ENCODE results near the gene LRBA. TPM values are rescaled to one million over a fixed set of nuclear protein-coding genes. Genes with fewer than 3 reads are reported as not detected.

LRBA gene
- total RNA-seq, 2 donors from 2014 or later: 50.1 to 59.9 TPM

DNA sequence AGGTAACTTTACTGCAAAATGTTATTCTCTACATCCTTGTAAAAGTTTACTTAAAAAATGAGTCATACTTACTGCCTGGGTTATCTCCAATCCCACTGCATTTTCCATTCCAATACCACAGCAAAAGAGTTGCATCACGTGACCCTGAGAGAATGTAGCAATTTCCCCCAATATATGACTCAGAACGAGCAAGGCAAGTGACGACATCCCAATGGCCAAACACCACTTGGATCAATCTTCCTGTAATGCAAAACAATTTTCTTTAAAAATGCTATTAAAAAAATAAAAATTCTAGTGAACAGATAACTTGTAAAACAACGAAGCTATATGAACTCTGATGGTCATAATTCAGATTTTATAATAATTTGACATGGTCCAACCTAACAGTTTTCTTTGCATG, 712.5 kb downstream of the LRBA start:
- no peak overlapping the region for H3K27ac ChIP-seq
- H3K4me3 ChIP-seq: no peak overlapping the region
- DNase-seq (peak in 2 of 4 donors; percentile 44 to 53), ATAC-seq (peak; percentile 71)
- intact Hi-C loops (cut with DNase I): no loop called here
- WGBS, 2 donors: 60 to 70% methylated on average over 4 of the region's 4 CpGs
- no peaks in the 10 kb centered on the region for H3K36me3 ChIP-seq (replicated peaks in 1 of 2; ENCODE audit: insufficient read depth in 1 of 2, low read depth in 2 of 2)
- peaks cover 10% of the 10 kb centered on the region for H3K4me1 ChIP-seq
- H3K9me3 ChIP-seq: no peaks in the 10 kb centered on the region
- no peak for TF ChIP-seq POLR2A (IDR thresholded peaks at IDR 0.05)
- TF ChIP-seq, protein P1, sequence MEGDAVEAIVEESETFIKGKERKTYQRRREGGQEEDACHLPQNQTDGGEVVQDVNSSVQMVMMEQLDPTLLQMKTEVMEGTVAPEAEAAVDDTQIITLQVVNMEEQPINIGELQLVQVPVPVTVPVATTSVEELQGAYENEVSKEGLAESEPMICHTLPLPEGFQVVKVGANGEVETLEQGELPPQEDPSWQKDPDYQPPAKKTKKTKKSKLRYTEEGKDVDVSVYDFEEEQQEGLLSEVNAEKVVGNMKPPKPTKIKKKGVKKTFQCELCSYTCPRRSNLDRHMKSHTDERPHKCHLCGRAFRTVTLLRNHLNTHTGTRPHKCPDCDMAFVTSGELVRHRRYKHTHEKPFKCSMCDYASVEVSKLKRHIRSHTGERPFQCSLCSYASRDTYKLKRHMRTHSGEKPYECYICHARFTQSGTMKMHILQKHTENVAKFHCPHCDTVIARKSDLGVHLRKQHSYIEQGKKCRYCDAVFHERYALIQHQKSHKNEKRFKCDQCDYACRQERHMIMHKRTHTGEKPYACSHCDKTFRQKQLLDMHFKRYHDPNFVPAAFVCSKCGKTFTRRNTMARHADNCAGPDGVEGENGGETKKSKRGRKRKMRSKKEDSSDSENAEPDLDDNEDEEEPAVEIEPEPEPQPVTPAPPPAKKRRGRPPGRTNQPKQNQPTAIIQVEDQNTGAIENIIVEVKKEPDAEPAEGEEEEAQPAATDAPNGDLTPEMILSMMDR (IDR thresholded peaks at IDR 0.05): no peak
- no peaks in the 10 kb centered on the region for H3K27me3 ChIP-seq

DNA sequence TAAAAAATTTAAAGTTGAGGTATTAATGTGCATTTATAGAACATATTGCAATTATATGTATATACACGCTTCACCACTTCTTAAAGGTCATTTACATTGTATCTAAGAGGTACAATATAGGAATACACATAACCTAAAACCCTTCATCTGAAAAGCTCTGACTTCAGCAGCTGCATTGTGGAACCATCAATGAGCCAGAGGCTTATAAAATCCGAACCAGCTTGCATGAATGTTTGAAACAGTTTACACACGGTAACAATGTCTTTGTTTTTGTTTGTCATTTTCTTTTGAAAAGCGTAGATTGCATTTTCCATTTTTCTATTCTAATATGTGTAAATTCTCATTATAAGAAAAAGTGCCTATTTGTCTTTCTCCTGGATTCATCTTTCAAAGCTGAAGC, 715.3 kb downstream of the LRBA start:
- H3K4me1 ChIP-seq: no peaks in the 10 kb centered on the region
- H3K4me3 ChIP-seq: no peak overlapping the region
- intact Hi-C loops (cut with DNase I): no loop called here
- 89 to 97% methylated on average over 4 of the region's 4 CpGs for WGBS, 2 donors
- H3K27me3 ChIP-seq: no peaks in the 10 kb centered on the region
- no peak for DNase-seq
- no peak for ATAC-seq
- no peaks in the 10 kb centered on the region for H3K36me3 ChIP-seq (replicated peaks in 1 of 2; ENCODE audit: insufficient read depth in 1 of 2, low read depth in 2 of 2)
- no peaks in the 10 kb centered on the region for H3K9me3 ChIP-seq
- TF ChIP-seq, protein P1 (IDR thresholded peaks at IDR 0.05): no peak
- TF ChIP-seq POLR2A (IDR thresholded peaks at IDR 0.05): no peak
- no peak overlapping the region for H3K27ac ChIP-seq

DNA sequence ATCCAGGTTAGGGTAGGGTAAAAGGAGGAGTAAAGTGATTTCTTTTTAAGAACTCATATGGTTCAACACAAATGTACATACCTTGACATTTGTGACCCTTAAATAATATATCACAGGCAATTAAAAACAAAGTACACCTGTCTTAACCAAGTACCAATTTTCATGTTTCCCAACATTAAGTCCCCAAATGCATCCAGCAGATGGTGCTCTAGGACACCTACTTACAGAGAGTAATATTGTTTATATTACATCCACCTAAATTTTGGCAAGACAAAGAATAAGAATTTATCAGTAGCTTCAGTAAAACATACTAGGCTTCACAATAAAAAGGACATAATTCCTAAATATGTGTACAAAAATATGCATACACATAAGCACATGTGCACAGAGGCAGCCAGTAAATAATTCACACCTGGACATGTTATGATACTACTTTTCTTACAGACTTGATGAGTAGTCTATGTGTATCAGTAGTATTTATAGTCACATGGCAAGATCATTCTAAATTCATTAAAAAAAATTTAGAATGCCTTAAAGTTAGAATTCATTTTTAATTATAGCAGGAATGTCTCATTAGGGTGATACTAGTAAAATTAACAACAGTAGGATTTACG, 717.1 kb downstream of the LRBA start:
- no peaks in the 10 kb centered on the region for H3K36me3 ChIP-seq (replicated peaks in 1 of 2; ENCODE audit: insufficient read depth in 1 of 2, low read depth in 2 of 2)
- WGBS, 2 donors: 89 to 91% methylated on average over 1 of the region's 1 CpG
- H3K4me1 ChIP-seq: no peaks in the 10 kb centered on the region
- no peaks in the 10 kb centered on the region for H3K27me3 ChIP-seq
- H3K9me3 ChIP-seq: no peaks in the 10 kb centered on the region
- intact Hi-C loops (cut with DNase I): no loop called here
- H3K27ac ChIP-seq: no peak overlapping the region
- ATAC-seq (no peak), DNase-seq (peak; percentile 29 to 64 (median 56))
- TF ChIP-seq POLR2A (IDR thresholded peaks at IDR 0.05): no peak
- TF ChIP-seq, protein P1 (IDR thresholded peaks at IDR 0.05): peak; percentile 17 to 66 (median 56)
- no peak overlapping the region for H3K4me3 ChIP-seq

DNA sequence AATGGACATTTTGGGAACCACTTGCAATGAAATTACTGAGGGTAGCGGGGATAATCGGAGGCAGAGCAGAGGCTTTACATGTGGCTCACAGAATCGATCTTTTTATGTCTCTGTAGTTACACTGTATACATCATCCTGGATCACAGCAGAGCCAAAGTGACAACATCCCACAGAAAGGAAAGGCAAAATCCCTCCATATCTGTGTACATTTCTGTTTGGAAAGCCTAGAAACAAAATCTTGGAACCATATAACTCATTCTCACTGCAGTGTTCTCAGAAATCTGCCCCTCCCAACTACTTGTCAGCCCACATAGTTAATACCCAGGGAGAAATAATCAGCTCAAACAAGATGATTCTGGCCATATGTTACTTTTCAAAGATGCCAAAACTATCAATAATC, 725.2 kb downstream of the LRBA start:
- H3K27me3 ChIP-seq: no peaks in the 10 kb centered on the region
- ATAC-seq (no peak), DNase-seq (no peak)
- no peaks in the 10 kb centered on the region for H3K36me3 ChIP-seq (replicated peaks in 1 of 2; ENCODE audit: insufficient read depth in 1 of 2, low read depth in 2 of 2)
- no peak overlapping the region for H3K4me3 ChIP-seq
- H3K4me1 ChIP-seq: no peaks in the 10 kb centered on the region
- no peak overlapping the region for H3K27ac ChIP-seq
- WGBS, 2 donors: 92% methylated on average over 3 of the region's 3 CpGs
- intact Hi-C loops (cut with DNase I): no loop called here
- H3K9me3 ChIP-seq: no peaks in the 10 kb centered on the region
- no peak for TF ChIP-seq POLR2A (IDR thresholded peaks at IDR 0.05)
- TF ChIP-seq, protein P1 (IDR thresholded peaks at IDR 0.05): no peak

DNA sequence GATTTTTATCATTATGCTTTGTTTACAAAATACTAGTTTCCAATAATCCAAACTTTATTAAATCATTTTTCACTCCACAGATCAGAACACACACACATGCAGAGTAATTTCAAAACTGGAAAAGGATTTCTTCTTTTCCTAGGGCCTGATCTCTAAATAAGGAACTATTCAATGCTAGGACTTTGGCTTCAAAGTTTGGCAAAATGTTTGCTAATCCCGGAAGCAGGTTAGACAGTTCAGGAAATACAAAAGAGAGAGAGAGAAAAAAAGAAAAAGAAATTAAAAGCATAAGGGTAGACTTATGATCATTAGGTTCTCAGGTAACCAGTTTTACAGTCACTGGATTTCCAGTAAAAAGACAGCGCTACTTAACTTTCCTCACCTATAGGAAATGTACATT, 725.9 kb downstream of the LRBA start:
- no peaks in the 10 kb centered on the region for H3K36me3 ChIP-seq (replicated peaks in 1 of 2; ENCODE audit: insufficient read depth in 1 of 2, low read depth in 2 of 2)
- H3K4me3 ChIP-seq: no peak overlapping the region
- no peak for TF ChIP-seq POLR2A (IDR thresholded peaks at IDR 0.05)
- TF ChIP-seq, protein P1 (IDR thresholded peaks at IDR 0.05): no peak
- DNase-seq: no peak
- H3K27me3 ChIP-seq: no peaks in the 10 kb centered on the region
- H3K27ac ChIP-seq: no peak overlapping the region
- H3K4me1 ChIP-seq: no peaks in the 10 kb centered on the region
- H3K9me3 ChIP-seq: no peaks in the 10 kb centered on the region
- intact Hi-C loops (cut with DNase I): no loop called here
- 79 to 84% methylated on average over 2 of the region's 2 CpGs for WGBS, 2 donors
- ATAC-seq: no peak

Measured in body of pancreas (tissue), 4 donors.